GM19395 (cell line): ENCODE data around the gene TYMS.

Experiments used
- ATAC-seq: cut with Tn5 transposase; IDR thresholded peaks from one replicate; pipeline ENCODE4 v1.9.1; 2021; ENCODE audit warnings: mild to moderate bottlenecking, moderate library complexity; ENCODE audit not compliant: unreplicated experiment

The TYMS gene

DNA sequence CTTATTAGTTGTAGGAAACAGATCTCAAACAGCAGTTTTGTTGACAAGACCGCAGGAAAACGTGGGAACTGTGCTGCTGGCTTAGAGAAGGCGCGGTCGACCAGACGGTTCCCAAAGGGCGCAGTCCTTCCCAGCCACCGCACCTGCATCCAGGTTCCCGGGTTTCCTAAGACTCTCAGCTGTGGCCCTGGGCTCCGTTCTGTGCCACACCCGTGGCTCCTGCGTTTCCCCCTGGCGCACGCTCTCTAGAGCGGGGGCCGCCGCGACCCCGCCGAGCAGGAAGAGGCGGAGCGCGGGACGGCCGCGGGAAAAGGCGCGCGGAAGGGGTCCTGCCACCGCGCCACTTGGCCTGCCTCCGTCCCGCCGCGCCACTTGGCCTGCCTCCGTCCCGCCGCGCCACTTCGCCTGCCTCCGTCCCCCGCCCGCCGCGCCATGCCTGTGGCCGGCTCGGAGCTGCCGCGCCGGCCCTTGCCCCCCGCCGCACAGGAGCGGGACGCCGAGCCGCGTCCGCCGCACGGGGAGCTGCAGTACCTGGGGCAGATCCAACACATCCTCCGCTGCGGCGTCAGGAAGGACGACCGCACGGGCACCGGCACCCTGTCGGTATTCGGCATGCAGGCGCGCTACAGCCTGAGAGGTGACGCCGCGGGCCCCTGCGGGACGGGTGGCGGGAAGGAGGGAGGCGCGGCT is at the start of gene TYMS:
Gene TYMS, plus strand, starts transcription at position 343 of the 690 bp plus-strand sequence. Its CDS starts 90 bp downstream, at position 433.
- peak; percentile 46 for ATAC-seq

DNA sequence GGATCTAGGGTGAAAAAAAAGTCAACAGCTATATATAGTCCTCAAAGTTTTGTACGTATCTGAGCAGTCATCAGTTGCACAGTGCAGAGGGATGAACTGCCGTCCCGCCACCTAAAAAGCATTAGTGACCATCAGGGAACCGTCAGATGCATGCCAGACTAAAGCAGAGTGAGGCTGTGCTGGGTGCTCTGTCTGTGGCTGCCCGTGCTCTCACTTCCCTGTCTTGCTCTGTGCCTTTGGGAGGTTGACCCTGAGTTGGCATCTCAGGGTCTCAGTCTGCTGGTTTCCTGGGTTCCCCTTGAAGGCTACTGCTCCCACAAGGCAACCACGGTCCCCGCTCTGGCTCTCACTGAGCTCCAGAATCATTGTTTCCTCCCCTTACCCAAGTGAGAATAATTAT is 49.5 kb upstream of the TYMS start:
- no peak for ATAC-seq

DNA sequence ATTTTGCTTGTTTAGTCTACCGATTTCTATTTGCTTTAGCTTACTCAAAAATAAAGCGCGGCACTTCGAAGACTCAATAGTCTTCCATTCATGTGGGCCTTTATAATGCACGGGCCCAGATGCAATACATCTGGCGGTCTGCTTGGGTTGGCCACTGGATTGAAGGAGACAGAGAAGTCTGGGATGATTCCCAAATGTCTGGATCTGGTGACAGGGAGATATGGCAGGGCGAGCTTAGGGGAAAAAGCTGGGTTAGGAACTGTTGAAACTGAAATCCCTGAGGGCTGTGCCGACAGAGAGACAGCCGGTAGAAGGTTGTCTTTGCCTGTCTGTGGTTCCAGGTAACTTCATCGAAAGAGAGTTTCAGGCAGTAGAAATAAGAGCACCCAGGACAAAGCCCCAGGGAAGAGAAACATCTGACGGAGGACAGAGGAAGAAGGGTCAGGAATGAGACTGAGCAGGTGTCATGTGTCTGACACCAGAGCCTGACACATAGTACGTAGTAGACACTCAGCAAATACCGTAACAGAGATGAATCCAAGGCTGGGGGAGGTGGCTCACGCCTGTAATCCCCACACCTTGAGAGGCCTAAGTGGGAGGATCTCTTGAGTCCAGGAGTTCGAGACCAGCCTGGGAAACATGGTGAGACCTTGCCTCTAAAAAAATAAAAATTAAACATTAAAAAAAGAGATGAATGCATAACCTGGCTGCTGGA is 47.1 kb upstream of the TYMS start:
- ATAC-seq = no peak

DNA sequence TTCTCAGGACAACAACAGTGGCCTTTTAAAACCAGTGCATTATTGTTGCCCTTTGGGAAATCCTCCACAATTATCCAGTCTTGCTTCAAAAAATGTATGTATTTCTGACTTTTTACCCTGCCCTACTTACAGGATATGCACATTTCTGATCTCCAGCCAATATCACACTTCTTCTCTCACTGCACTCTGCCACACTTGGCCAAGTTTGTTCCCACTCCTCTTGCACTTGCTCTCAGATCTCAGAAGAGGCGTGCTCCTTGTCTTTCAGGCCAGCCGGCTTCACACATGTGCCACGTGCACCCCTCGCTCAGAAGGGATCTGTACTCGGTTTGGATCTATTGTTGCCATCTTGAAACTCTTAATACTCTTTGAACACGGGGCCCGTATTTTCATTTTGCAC is 45.3 kb upstream of the TYMS start:
- ATAC-seq = no peak

DNA sequence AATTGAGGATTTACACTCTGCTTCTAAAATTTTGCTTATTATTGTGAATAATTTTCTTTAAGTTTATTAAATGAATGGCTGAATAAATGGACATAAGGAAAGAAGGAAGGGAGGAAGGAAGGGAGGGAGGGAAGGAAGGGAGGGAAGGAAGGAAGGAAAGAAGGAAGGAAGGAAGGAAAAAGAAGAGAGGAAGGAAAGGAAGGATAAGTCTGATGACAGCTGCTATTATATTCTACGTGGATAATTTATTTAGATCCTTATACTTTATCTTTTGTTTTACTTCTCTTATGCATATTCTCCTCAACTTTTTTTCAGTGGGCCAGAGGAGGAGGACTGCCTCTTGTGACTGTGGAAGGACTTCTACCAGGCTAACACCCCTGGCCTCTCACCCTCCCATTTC is 43.3 kb upstream of the TYMS start:
- no peak for ATAC-seq

DNA sequence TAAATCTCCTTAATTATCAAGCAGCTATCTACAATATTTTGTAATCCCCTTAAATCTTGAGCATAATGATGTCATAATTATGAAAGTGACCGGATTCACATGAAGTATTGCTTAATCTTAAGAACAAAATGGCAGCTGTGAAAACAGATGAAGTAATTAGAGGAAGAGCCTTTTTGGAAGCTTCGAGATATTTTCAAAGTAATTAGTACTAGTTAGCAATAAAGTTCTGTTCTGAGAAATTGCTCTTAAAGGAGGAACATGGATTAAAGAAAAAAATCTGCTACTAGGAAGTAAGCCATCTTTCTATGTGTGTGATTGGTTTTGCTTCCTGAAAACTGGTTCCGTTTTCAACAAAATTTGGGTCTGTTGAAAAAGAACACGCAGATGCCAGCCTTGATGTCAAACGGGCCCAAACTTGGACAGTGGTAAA is 42.3 kb upstream of the TYMS start:
- no peak for ATAC-seq

DNA sequence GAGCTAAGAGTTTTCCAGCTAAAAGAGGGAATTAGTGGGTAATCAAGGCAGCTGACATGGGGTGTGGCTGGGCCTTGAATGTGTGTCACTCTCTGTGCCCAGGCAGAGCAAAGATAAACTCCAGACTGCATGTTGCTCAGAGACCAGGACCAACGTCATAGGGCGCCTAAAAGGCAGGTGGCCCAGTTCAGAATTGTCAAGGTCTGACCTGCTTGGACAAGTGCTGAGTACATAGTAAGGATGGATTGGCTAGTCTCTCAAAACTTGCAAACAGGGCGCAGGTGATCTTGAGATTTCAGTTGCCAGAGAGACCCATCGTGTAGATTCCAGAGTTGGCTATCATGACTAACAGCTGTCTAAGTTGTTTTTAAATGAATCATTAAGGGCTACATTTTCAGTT is 41.7 kb upstream of the TYMS start:
- ATAC-seq = no peak

DNA sequence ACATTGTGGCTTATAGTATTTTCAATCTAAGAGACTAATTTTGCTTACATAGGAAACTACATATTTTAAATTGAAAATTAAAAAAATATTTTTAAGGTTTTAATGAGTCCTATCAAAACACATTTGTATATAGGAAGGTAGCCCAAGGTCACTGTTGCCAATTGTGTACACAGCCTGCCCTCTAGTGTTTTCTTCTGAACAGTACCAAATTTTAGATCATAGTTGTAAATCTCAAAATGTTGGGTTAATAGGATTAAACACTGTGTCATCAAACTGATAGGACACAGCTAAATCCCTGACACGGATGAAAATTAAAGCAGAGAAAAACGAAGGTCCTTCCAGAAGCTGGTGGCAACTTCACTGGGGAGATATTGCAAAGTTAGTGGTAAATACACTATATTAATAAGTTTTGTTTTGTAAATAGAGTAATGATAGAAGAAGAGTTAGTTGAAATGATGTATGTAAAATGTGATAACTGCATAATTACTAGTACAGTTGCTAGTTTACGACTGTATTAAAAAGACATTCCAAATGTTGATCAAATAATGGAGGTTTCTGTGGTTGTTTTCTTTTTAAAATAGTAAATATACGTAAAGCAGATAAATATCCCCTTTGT is 41.0 kb upstream of the TYMS start:
- no peak for ATAC-seq

DNA sequence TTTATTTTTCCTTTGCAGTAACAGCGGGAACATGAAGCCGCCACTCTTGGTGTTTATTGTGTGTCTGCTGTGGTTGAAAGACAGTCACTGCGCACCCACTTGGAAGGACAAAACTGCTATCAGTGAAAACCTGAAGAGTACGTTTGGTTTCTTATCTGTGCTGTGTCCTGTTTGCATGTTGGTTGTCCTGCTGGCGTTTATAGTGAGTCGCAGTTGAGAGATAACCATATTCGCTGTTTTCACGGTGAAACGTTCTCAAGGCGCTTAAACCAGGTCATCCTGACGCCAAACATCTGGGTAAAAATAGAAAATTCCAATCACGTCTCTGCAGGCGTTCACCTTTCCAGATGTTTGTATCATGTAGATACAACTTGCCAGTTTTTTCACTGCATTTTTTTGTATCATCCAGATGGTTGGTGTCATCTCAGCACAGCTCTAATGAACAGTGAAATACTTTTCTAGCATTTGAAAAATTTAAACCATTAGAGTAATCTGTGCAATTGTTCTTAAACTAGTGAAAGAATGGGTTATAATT is 39.4 kb upstream of the TYMS start:
- no peak for ATAC-seq

DNA sequence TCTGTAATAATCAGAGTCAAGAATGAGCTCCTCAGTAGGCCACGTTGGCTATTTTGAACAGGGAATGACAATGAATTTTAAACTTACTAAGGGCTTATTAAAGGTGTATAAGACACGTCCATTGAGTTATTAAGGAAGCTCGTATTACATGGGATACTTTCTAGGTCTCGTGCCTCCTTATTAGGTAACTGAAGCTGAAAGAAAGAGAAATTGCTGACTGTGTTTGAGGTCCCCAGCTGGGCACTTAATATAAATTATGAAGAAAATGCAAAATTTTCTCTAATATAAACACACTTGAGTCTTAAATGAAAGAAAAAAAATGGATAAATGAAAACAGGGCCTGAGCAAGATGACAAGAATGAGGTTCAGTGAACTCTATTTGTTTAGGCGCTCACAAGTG is 38.8 kb upstream of the TYMS start:
- ATAC-seq = no peak

DNA sequence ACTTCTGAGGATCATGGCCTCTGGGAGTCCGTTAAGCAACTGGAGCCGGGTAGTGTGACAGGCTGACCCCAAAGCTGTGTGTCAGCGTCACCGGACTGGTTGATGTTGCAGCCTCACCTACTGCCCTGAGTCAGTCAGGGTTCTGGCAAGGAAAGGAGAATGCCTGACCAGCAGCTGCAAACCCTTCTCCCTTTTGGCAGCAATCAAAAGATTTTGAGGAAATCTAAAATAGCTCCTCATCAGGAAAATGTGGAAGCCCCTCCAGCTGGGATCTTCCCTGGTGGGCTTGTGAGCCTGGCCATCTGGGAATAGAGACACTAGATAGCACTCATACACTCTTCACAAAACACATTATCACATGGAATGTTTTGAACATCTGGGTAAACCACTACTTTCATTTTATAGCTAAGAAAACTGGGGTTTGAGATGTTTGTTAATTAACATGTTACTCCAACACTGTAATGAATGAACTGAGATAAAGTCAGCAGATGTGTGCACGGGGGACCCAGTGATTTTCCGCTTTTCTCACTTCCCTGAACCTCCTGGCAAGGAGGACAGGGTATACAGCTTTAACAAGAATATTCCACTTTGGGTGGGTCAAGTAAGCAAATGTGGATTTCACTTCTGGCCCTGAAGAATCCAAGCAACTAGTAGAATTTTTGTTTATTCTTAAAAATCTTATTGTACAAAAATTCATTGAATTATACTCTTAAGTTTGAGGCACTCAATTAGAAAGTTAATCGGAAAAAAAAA is 36.0 kb upstream of the TYMS start:
- ATAC-seq = no peak

DNA sequence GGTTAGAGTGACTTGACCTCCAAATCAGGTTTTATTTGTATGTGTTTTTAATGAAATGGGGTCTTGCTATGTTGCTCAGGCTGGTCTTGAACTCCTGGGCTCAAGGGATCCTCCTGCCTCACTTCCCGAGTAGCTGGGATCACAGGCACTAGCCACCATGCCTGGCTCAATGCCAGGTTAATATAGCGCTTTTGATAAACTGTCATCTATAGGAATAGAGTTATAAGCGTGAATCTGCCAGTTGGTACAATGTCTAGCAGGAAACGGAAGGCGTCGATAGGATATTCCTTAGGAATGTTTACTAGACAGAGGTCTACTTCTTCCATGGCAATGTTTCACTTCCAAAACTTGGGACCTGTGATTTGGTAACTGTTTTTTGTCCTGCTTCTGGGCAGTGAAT is 35.2 kb upstream of the TYMS start:
- no peak for ATAC-seq

DNA sequence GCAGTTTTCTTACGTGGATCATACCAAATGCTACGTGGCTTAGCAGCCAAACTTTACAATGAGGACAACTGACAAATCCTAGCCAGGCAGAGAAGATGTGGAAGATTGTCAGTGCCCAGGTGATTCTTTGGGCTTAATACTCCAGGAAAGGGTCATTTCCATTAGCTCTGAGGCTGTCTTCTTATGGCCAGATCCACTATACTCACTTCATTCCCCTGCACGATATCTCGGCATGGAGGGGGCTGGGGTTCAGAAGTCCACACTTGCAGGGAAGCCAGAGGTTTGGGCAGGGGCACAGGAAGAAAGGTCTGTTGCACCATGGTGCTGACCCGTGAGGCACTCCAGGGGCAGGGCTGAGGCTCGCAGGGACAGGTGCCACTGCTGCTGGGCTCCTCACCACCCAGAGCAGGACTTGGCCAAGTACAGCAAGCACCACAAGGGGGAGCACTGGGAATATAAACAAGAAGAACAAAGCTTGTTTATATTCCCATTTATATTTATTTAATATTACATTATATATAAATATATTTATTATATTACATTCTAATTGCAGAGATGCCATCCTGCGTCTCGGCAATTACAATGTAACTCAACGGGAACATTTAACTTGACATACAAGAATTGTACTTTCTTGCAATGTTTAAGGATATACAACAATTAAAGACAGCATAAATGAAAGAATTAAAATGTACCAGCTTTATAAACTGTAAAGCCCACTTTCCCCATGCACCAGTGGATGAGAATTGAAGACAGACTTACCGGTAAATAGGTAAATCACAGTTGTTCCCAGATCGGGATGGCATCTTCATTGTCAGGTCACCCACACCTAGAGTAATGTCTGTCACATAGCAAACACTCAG is 33.5 kb upstream of the TYMS start:
- no peak for ATAC-seq

DNA sequence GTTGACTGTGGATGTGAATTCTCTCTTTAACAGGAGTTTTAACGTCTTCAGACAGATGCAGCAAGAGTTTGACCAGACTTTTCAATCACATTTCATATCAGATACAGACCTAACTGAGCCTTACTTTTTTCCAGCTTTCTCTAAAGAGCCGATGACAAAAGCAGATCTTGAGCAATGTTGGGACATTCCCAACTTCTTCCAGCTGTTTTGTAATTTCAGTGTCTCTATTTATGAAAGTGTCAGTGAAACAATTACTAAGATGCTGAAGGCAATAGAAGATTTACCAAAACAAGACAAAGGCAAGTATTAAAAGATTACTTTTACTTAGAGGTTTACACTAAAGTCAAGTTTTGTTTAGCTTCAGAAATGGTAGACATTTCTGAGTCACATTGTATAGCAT is 30.2 kb upstream of the TYMS start:
- no peak for ATAC-seq

DNA sequence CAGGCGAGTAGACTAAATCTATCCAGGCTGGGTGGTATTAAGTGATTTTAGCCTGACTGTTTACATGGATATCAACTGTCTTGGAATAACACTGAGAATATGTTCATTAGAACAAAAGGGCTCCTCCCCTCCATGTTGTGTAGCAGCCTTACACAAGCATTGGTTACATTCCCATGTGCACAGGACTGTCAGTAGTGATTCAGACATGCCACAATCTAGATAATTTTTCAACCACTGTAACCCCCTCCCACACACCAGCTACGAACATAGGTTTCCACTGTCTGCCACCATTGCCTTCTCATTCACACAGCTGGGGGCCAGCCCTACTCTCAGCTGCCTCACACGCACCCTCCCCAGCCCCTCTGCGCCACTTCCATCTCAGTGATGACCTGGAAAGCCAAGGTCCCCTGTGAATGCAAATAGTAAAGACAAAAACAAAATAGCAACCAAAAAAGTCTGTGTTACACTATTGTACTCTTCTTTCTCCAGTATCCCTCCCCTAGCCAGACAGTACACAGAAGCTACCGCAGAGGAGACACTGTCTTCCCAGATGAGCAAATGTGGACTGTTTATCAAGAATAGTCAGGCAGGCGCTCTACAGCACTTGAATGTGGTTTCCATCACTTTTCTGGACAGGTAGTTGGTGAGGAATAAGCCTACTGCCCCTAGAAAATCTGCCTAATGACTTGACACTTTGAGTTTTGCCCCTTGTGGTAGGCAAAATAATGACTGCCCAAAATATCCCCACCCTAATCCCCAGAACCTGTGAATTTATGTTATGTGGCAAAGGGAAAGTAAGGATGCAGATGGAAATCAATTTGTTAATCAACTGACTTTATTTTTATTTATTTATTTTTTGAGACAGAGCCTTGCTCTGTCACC is 27.9 kb upstream of the TYMS start:
- ATAC-seq = no peak

DNA sequence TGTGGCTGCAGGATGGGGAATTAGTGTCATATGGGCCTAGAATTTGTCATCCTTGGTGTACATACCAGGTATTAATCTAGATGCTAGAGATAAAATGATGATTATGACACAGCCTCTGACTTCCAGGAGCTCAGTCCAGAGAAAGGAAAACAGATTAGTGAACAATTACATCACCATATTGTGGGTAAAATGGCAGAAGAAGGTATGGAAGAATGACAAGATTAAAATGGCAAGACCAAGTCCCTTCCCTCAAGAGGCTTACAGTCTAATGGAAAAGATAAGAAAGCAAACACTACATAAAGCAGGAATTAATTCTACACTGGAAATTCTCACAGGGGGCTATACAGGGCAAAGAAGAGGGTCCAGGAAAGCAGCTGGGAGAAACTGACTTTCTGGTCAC is 25.9 kb upstream of the TYMS start:
- no peak for ATAC-seq

DNA sequence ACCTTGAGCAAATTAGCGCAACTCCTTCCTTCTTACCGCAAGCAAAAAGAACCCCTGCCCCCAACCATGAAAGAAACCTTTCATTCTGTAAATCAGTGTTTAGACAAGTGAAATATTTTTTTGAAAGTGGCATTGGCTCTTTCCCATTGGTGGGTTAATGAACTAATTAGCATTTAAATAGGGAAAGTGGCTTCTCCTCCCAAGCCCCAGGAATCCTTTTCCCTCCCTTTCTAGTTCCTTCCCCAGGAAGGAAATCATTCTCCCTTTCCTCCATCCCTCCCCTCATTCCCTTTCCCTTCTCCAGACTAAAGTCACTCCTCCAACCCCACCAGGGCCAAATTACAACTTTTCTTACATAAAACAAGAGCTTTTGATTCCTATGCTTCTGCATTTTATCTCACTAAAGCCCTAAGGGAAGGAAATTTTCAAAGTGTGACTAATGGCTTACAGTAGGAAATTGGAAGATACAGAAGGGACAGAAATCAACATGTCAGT is 22.9 kb upstream of the TYMS start:
- no peak for ATAC-seq

DNA sequence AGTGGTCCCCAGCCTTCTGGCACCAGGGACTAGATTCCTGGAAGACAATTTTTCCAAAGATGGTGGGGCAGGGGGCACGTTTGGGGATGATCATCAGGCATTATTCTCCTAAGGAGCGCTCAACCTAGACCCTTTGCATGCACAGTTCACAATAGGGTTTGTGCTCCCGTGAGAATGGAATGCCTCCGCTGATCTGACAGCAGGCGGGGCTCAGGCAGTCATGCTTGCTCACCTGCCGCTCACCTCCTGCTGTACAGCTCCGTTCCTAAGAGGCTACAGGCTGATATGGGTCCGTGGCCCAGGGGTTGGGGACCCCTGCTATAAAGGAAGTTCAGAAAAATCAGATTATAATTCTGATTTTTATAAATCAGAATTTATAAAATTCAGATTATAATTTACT is 22.3 kb upstream of the TYMS start:
- no peak for ATAC-seq

DNA sequence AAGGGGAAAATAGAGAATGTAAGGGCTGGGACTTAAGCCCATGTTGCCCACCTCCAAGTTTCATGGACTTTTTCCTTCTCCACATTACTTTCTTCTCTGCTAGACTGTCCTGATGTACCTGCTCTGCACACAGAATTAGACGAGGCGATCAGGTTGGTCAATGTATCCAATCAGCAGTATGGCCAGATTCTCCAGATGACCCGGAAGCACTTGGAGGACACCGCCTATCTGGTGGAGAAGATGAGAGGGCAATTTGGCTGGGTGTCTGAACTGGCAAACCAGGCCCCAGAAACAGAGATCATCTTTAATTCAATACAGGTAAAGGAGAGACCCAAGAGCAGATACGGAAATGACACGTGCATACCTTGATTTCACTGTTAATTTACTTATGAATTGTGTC is 16.2 kb upstream of the TYMS start:
- ATAC-seq = no peak
